Neural cell (in vitro differentiated cells): Measurements from ENCODE around the gene CACNA1S. TPM values are rescaled to one million over a fixed set of nuclear protein-coding genes. Genes with fewer than 3 reads are reported as not detected.

Source experiments
- H2AFZ ChIP-seq: fragments of 200-600, 300-800 bp; sonication (generic), shearing (Covaris generic); 2 replicates; pipeline ENCODE4 v1.6.0; 2014; ENCODE audit warnings: low read depth, mild to moderate bottlenecking, antibody characterized with exemption, low read length, moderate library complexity
- H3F3A ChIP-seq: fragments of 200-600 bp; shearing (Covaris generic); 2 replicates; pipeline ENCODE4 v1.6.1; 2016; ENCODE audit warnings: mild to moderate bottlenecking, moderate library complexity, mixed read lengths, antibody characterized with exemption, low read length; ENCODE audit not compliant: insufficient read depth, poor library complexity, severe bottlenecking
- H3K27ac ChIP-seq: fragments of 200-600, 300-800 bp; sonication (generic), shearing (Covaris generic); 2 replicates; pipeline ENCODE4 v1.5.1; 2014; ENCODE audit warnings: mild to moderate bottlenecking, low read length, moderate library complexity
- H3K27me3 ChIP-seq: fragments of 300-800, 200-600 bp; sonication (generic), shearing (Covaris generic); 2 replicates; pipeline ENCODE4 v1.6.0; 2014; ENCODE audit warnings: mild to moderate bottlenecking, low read depth, low read length, moderate library complexity; ENCODE audit not compliant: insufficient read depth
- H3K36me3 ChIP-seq: fragments of 300-800, 200-600 bp; sonication (generic), shearing (Covaris generic); 2 replicates; pipeline ENCODE4 v1.5.1; 2014; ENCODE audit warnings: mild to moderate bottlenecking, antibody characterized with exemption, low read length, moderate library complexity; ENCODE audit not compliant: insufficient read depth
- H3K4me2 ChIP-seq: fragments of 300-800, 200-600 bp; sonication (generic), shearing (Covaris generic); 2 replicates; pipeline ENCODE4 v1.6.0; 2014; ENCODE audit warnings: mild to moderate bottlenecking, low read length
- H3K4me3 ChIP-seq: fragments of 300-800, 200-600 bp; sonication (generic), shearing (Covaris generic); 2 replicates; pipeline ENCODE4 v1.5.1; 2014; ENCODE audit warnings: mild to moderate bottlenecking, low read length, moderate library complexity
- H3K79me2 ChIP-seq: fragments of 200-600 bp; shearing (Covaris generic); replicated peaks from 2 replicates; pipeline ENCODE4 v1.6.0; 2014; ENCODE audit warnings: mild to moderate bottlenecking, low read length, moderate library complexity; ENCODE audit not compliant: insufficient read depth
- H3K9ac ChIP-seq: fragments of 300-800, 200-600 bp; sonication (generic), shearing (Covaris generic); 2 replicates; pipeline ENCODE4 v1.6.1; 2016; ENCODE audit warnings: mild to moderate bottlenecking, low read length, mixed read lengths
- H3K9me2 ChIP-seq: fragments of 200-600 bp; shearing (Covaris generic); 2 replicates; pipeline ENCODE4 v1.6.1; 2016; ENCODE audit warnings: mild to moderate bottlenecking, low read length, mixed read lengths; ENCODE audit not compliant: insufficient read depth
- H3K9me3 ChIP-seq: fragments of 200-600, 300-800 bp; sonication (generic), shearing (Covaris generic); 2 replicates; pipeline ENCODE4 v1.6.1; 2016; ENCODE audit warnings: mild to moderate bottlenecking, mixed run types, low read length, moderate library complexity, mixed read lengths
- H4K20me1 ChIP-seq: fragments of 200-600 bp; shearing (Covaris generic); 2 replicates; pipeline ENCODE4 v1.6.1; 2016; ENCODE audit warnings: mild to moderate bottlenecking, mixed run types; ENCODE audit not compliant: insufficient read depth
- CTCF ChIP-seq: fragments of 450-650 bp; IDR thresholded peaks from 2 replicates; pipeline ENCODE4 v1.5.1; 2014; ENCODE audit warnings: antibody characterized with exemption, mild to moderate bottlenecking, moderate library complexity; ENCODE audit not compliant: poor library complexity, severe bottlenecking
- EP300 ChIP-seq: fragments of 450-650 bp; conservative IDR thresholded peaks from 2 replicates; pipeline ENCODE4 v1.6.1; 2014; ENCODE audit warnings: antibody characterized with exemption, mild to moderate bottlenecking, moderate library complexity; ENCODE audit not compliant: poor library complexity, severe bottlenecking
- EZH2 ChIP-seq: fragments of 200-600, 300-800 bp; shearing (Covaris generic), sonication (generic); IDR thresholded peaks from 2 replicates; pipeline ENCODE4 v1.6.1; 2014; ENCODE audit warnings: antibody characterized with exemption, low read length, borderline replicate concordance, mild to moderate bottlenecking; ENCODE audit not compliant: insufficient read depth, poor library complexity, severe bottlenecking
- MXI1 ChIP-seq: fragments of 450-650 bp; conservative IDR thresholded peaks from 2 replicates; pipeline ENCODE4 v1.6.1; 2014; ENCODE audit warnings: antibody characterized with exemption, mild to moderate bottlenecking; ENCODE audit not compliant: poor library complexity, severe bottlenecking
- POLR2AphosphoS5 ChIP-seq: IDR thresholded peaks from 2 replicates; pipeline ENCODE4 v1.6.1; 2012
- RAD21 ChIP-seq: fragments of 450-650 bp; conservative IDR thresholded peaks from 2 replicates; pipeline ENCODE4 v1.6.1; 2014; ENCODE audit warnings: antibody characterized with exemption, mild to moderate bottlenecking, moderate library complexity
- REST ChIP-seq: IDR thresholded peaks from 2 replicates; pipeline ENCODE4 v1.6.1; 2012; ENCODE audit warnings: borderline replicate concordance
- SMC3 ChIP-seq: fragments of 450-650 bp; conservative IDR thresholded peaks from 2 replicates; pipeline ENCODE4 v1.6.1; 2014; ENCODE audit warnings: antibody characterized with exemption, mild to moderate bottlenecking, moderate library complexity; ENCODE audit not compliant: poor library complexity
- TAF1 ChIP-seq: IDR thresholded peaks from 2 replicates; pipeline ENCODE4 v1.6.1; 2012; ENCODE audit warnings: low read depth
- polyA plus RNA-seq: library from polyadenylated mRNA; depleted of rRNA; stranded (reverse); fragments of >200 nt; gene quantifications from 2 replicates; pipeline ENCODE4 v1.2.3, GENCODE V29; 2014

CACNA1S gene
- polyA plus RNA-seq, 1 donor from 2014 or later, result 0.05 TPM

GRCh38 chr1:201139756-201140155 lies 27.5 kb upstream of the CACNA1S start:
- Histone ChIP-seq H3K27me3 (no peaks in the 10 kb centered on the region), H4K20me1 (no peaks in the 10 kb centered on the region), H3K27ac (no peak overlapping the region), H3K79me2 (no peaks in the 10 kb centered on the region), H3K36me3 (no peaks in the 10 kb centered on the region), H2AFZ (no peak overlapping the region), H3K4me3 (no peak overlapping the region), H3K9me2 (no peaks in the 10 kb centered on the region), H3K4me2 (no peak overlapping the region), H3K9ac (no peak overlapping the region), H3K9me3 (no peaks in the 10 kb centered on the region), H3F3A (no peaks in the 10 kb centered on the region)
- TF ChIP-seq TAF1, result no peak
- TF ChIP-seq RAD21, result no peak
- no peak for TF ChIP-seq REST
- TF ChIP-seq EP300, result no peak

GRCh38 chr1:201139306-201139705 lies 27.1 kb upstream of the CACNA1S start:
- H3F3A ChIP-seq, result no peaks in the 10 kb centered on the region
- H3K9me3 ChIP-seq, result no peaks in the 10 kb centered on the region
- no peak overlapping the region for H3K27ac ChIP-seq
- no peaks in the 10 kb centered on the region for H3K9me2 ChIP-seq
- TF ChIP-seq SMC3 (no peak), EZH2 (no peak), CTCF (no peak)
- no peaks in the 10 kb centered on the region for H3K36me3 ChIP-seq
- no peak overlapping the region for H3K4me3 ChIP-seq
- no peaks in the 10 kb centered on the region for H3K27me3 ChIP-seq
- H3K9ac ChIP-seq, result no peak overlapping the region
- H3K79me2 ChIP-seq, result no peaks in the 10 kb centered on the region
- H3K4me2 ChIP-seq, result no peak overlapping the region
- H2AFZ ChIP-seq, result no peak overlapping the region
- no peaks in the 10 kb centered on the region for H4K20me1 ChIP-seq

- no peak overlapping the region for H2AFZ ChIP-seq
- H3K4me2 ChIP-seq, result no peak overlapping the region
- H3K9me2 ChIP-seq, result no peaks in the 10 kb centered on the region
- H3K4me3 ChIP-seq, result no peak overlapping the region
- TF ChIP-seq POLR2AphosphoS5, result no peak
- TF ChIP-seq EZH2, result no peak
- no peak for TF ChIP-seq SMC3
- no peak for TF ChIP-seq RAD21
- TF ChIP-seq CTCF, result no peak
- TF ChIP-seq EP300, result no peak
- TF ChIP-seq TAF1, result no peak
- no peak for TF ChIP-seq REST
- no peak for TF ChIP-seq MXI1
- no peaks in the 10 kb centered on the region for H3K79me2 ChIP-seq
- no peak overlapping the region for H3K9ac ChIP-seq
- H3K36me3 ChIP-seq, result no peaks in the 10 kb centered on the region
- H3K27me3 ChIP-seq, result no peaks in the 10 kb centered on the region
- no peaks in the 10 kb centered on the region for H3K9me3 ChIP-seq
- no peak overlapping the region for H3K27ac ChIP-seq
- no peaks in the 10 kb centered on the region for H4K20me1 ChIP-seq
- H3F3A ChIP-seq, result no peaks in the 10 kb centered on the region
These were observed 26.1 kb upstream of the CACNA1S start for GRCh38 chr1:201138311-201138840.
